ENCODE results near the gene ZNF473.

GRCh38 chr19:50059045-50059444, 33.2 kb downstream of the ZNF473 start:
- TF ChIP-seq POLR2A (IDR thresholded peaks at IDR 0.05; ENCODE audit: low read depth, low read length) (no peak), CTCF (IDR thresholded peaks at IDR 0.05; ENCODE audit: extremely low read depth in 1 of 2, insufficient read depth in 1 of 2, low read depth in 1 of 2, low read length in 2 of 2) (no peak), FOS (IDR thresholded peaks at IDR 0.05; ENCODE audit: borderline replicate concordance, insufficient read depth, low read length) (no peak), JUN (IDR thresholded peaks at IDR 0.05; ENCODE audit: borderline replicate concordance, insufficient read depth, insufficient read length, low read depth) (no peak), MAX (IDR thresholded peaks at IDR 0.05; ENCODE audit: insufficient read depth, insufficient read length) (no peak), EZH2 (IDR thresholded peaks at IDR 0.05; ENCODE audit: borderline replicate concordance, low read depth, low read length, severe bottlenecking) (no peak), POLR2AphosphoS5 (IDR thresholded peaks at IDR 0.05; ENCODE audit: insufficient read depth, low read depth, low read length) (no peak), GATA2 (IDR thresholded peaks at IDR 0.05; ENCODE audit: insufficient read depth, insufficient read length, low read depth, low read length) (no peak), MYC (IDR thresholded peaks at IDR 0.05; ENCODE audit: low read depth, low read length) (no peak)
